ENCODE measurements around the gene HNRNPUL2. TPM values are rescaled to one million over a fixed set of nuclear protein-coding genes. Genes with fewer than 3 reads are reported as not detected.
A peak's percentile ranks its signal among the peaks of the same experiment; 100 is the strongest.
"Not testable (repeated sequence)": the region's sequence is repeated elsewhere in the genome, so short reads cannot be mapped to it uniquely, and the experiment has no call there.

HNRNPUL2 gene
- total RNA-seq, 3 donors from 2014 or later: 45.3 to 49.4 (median 47.9) TPM

GRCh38 chr11:62675415-62675814, 51.8 kb downstream of the HNRNPUL2 start:
- DNase-seq; ATAC-seq; H3K27me3 Mint-ChIP-seq (ENCODE audit: low read depth); H3K4me3 Mint-ChIP-seq; H3K9me3 Mint-ChIP-seq: not testable (repeated sequence)
- H3K4me1 Mint-ChIP-seq (ENCODE audit: low read depth): peaks cover 31% of the 10 kb centered on the region
- peaks cover 13% of the 10 kb centered on the region for H3K36me3 Mint-ChIP-seq (ENCODE audit: insufficient read depth)

GRCh38 chr11:62673196-62673525, 54.1 kb downstream of the HNRNPUL2 start:
- ATAC-seq: no peak

GRCh38 chr11:62671608-62672389, 55.5 kb downstream of the HNRNPUL2 start, which contains the start of the genes LBHD1 and UQCC3:
TSS of gene LBHD1 (minus strand) at chr11:62672267. CDS start at chr11:62670031, 2,236 bp downstream.
TSS of gene UQCC3 (plus strand) at chr11:62671673. CDS start at chr11:62671746, 73 bp downstream.
- Mint-ChIP-seq H3K4me3 (peak within 1 kb of the TSS; percentile 98), H3K36me3 (ENCODE audit: insufficient read depth) (peaks cover 13% of the 10 kb centered on the region), H3K9me3 (no peaks in the 10 kb centered on the region), H3K27me3 (ENCODE audit: low read depth) (no peaks in the 10 kb centered on the region), H3K4me1 (ENCODE audit: low read depth) (peaks cover 30% of the 10 kb centered on the region)
- DNase-seq (peak; percentile 65), ATAC-seq (peak; percentile 87 to 89)

More at GRCh38 chr11:62673196-62673525, 54.1 kb downstream of the HNRNPUL2 start:
- DNase-seq: no peak
- H3K4me1 Mint-ChIP-seq (ENCODE audit: low read depth): peaks cover 35% of the 10 kb centered on the region
- H3K9me3 Mint-ChIP-seq: no peaks in the 10 kb centered on the region
- H3K27me3 Mint-ChIP-seq (ENCODE audit: low read depth): no peaks in the 10 kb centered on the region
- peak overlapping the region; percentile 98 for H3K4me3 Mint-ChIP-seq
- peaks cover 15% of the 10 kb centered on the region for H3K36me3 Mint-ChIP-seq (ENCODE audit: insufficient read depth)

GRCh38 chr11:62671236-62671607, 56.0 kb downstream of the HNRNPUL2 start:
- H3K9me3 Mint-ChIP-seq: no peaks in the 10 kb centered on the region
- H3K27me3 Mint-ChIP-seq (ENCODE audit: low read depth): no peaks in the 10 kb centered on the region
- peaks cover 32% of the 10 kb centered on the region for H3K4me1 Mint-ChIP-seq (ENCODE audit: low read depth)
- peaks cover 19% of the 10 kb centered on the region for H3K36me3 Mint-ChIP-seq (ENCODE audit: insufficient read depth)
- peak overlapping the region; percentile 98 for H3K4me3 Mint-ChIP-seq
- peak; percentile 7 to 15 for ATAC-seq
- DNase-seq: no peak

- no peak for ATAC-seq
- H3K9me3 Mint-ChIP-seq: no peaks in the 10 kb centered on the region
- peaks cover 23% of the 10 kb centered on the region for H3K36me3 Mint-ChIP-seq (ENCODE audit: insufficient read depth)
- peaks cover 30% of the 10 kb centered on the region for H3K4me1 Mint-ChIP-seq (ENCODE audit: low read depth)
- no peak for DNase-seq
- H3K27me3 Mint-ChIP-seq (ENCODE audit: low read depth): no peaks in the 10 kb centered on the region
- peak overlapping the region; percentile 98 for H3K4me3 Mint-ChIP-seq
These were observed 57.7 kb downstream of the HNRNPUL2 start for GRCh38 chr11:62669420-62670161.

GRCh38 chr11:62667460-62667859, 59.8 kb downstream of the HNRNPUL2 start:
- no peak for DNase-seq
- Mint-ChIP-seq H3K27me3 (ENCODE audit: low read depth) (no peaks in the 10 kb centered on the region), H3K9me3 (no peaks in the 10 kb centered on the region), H3K4me3 (peak overlapping the region; percentile 98), H3K4me1 (ENCODE audit: low read depth) (peaks cover 33% of the 10 kb centered on the region), H3K36me3 (ENCODE audit: insufficient read depth) (peaks cover 26% of the 10 kb centered on the region)
- no peak for ATAC-seq

GRCh38 chr11:62666259-62666926, 60.9 kb downstream of the HNRNPUL2 start:
- Mint-ChIP-seq H3K9me3 (no peaks in the 10 kb centered on the region), H3K4me1 (ENCODE audit: low read depth) (peaks cover 30% of the 10 kb centered on the region), H3K27me3 (ENCODE audit: low read depth) (no peaks in the 10 kb centered on the region), H3K36me3 (ENCODE audit: insufficient read depth) (peaks cover 26% of the 10 kb centered on the region), H3K4me3 (peak overlapping the region; percentile 98)
- DNase-seq: no peak
- no peak for ATAC-seq

- ATAC-seq (peak; percentile 27 to 38), DNase-seq (peak; percentile 63)
- Mint-ChIP-seq H3K27me3 (ENCODE audit: low read depth) (no peaks in the 10 kb centered on the region), H3K36me3 (ENCODE audit: insufficient read depth) (peaks cover 26% of the 10 kb centered on the region), H3K4me1 (ENCODE audit: low read depth) (peaks cover 30% of the 10 kb centered on the region), H3K4me3 (peak overlapping the region; percentile 98), H3K9me3 (no peaks in the 10 kb centered on the region)
These were observed 61.5 kb downstream of the HNRNPUL2 start for GRCh38 chr11:62665599-62666258.

GRCh38 chr11:62665075-62665598, 62.1 kb downstream of the HNRNPUL2 start, which contains the start of the genes C11orf98 and CSKMT:
TSS of gene C11orf98 (minus strand) at chr11:62665210. CDS start at chr11:62665169, 41 bp downstream.
TSS of gene CSKMT (plus strand) at chr11:62665312. CDS start at chr11:62665880, 568 bp downstream.
- Mint-ChIP-seq H3K4me3 (peak within 1 kb of the TSS; percentile 98), H3K27me3 (ENCODE audit: low read depth) (no peaks in the 10 kb centered on the region), H3K9me3 (no peaks in the 10 kb centered on the region), H3K4me1 (ENCODE audit: low read depth) (peaks cover 26% of the 10 kb centered on the region), H3K36me3 (ENCODE audit: insufficient read depth) (peaks cover 26% of the 10 kb centered on the region)
- ATAC-seq (peak; percentile 89 to 91), DNase-seq (peak; percentile 96)

GRCh38 chr11:62664405-62665074, 62.7 kb downstream of the HNRNPUL2 start:
- Mint-ChIP-seq H3K36me3 (ENCODE audit: insufficient read depth) (peaks cover 25% of the 10 kb centered on the region), H3K9me3 (no peaks in the 10 kb centered on the region), H3K4me3 (peak overlapping the region; percentile 98), H3K27me3 (ENCODE audit: low read depth) (no peaks in the 10 kb centered on the region), H3K4me1 (ENCODE audit: low read depth) (peaks cover 23% of the 10 kb centered on the region)
- DNase-seq (peak; percentile 37), ATAC-seq (peak; percentile 56 to 64)

Measured in activated T-cell treated with anti-CD3 and anti-CD28 coated beads, Interleukin-2, amount 50 U/mL, for 4 hours (primary cell).